ENCODE data around the gene INHBC.

INHBC gene

DNA sequence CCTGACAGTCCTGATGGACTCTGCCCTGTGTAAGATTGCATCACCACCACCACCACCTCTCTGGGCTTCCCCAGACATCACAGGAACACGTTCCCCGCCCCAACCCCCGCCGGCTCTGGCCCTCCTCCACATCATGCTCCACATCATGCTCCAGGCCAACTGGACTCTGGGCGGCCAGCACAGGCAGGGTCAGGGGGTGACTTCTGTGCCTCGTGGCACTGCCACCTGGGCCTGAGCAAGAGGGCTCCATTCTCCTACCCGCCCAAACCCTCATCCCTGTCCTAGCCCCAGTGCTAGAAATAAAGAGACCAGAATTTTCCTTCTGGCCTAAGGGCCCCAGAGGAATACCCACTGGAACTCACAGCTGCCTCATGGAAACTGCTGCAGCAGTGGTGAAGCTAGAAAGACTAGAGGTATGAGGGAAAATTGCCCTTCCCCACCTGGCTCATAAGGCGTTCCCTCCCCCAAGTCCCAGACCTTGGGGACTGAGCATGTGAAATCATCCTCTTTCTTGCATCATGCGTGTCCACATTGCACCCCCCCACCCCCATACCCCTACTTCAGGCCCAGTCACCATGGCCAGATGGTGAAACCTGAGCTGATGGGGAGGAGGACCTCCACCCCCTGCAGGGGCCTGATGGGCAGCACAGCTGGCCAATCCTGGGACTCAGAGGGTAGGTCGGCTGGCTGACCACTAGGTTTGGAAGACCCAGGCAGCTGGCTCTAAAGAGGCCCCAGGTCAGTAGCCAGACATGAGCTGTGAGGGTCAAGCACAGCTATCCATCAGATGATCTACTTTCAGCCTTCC, 20.2 kb downstream of the INHBC start, which contains the start of gene INHBE:
Gene INHBE, plus strand, starts transcription at position 742 of the 808 bp plus-strand sequence. CDS start 230 bp downstream, outside the sequence.
- DNase-seq: peak; percentile 25 to 71 (median 52)

DNA sequence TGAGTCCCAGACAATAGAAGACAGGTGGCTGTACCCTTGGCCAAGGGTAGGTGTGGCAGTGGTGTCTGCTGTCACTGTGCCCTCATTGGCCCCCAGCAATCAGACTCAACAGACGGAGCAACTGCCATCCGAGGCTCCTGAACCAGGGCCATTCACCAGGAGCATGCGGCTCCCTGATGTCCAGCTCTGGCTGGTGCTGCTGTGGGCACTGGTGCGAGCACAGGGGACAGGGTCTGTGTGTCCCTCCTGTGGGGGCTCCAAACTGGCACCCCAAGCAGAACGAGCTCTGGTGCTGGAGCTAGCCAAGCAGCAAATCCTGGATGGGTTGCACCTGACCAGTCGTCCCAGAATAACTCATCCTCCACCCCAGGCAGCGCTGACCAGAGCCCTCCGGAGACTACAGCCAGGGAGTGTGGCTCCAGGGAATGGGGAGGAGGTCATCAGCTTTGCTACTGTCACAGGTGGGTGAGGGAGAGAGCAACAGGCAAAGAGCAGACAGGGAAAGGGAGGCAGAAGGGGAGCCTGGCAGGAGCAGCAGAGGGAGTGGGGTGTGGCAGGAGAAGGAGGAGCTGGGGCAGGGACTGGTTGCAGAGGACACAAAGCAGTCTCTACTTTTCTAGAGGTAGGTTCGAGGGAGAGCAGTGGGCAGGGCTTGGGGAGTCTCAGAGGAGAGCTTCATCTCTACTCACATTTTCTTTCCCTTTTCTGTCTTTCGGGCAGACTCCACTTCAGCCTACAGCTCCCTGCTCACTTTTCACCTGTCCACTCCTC, 21.0 kb downstream of the INHBC start:
- no peak for DNase-seq

DNA sequence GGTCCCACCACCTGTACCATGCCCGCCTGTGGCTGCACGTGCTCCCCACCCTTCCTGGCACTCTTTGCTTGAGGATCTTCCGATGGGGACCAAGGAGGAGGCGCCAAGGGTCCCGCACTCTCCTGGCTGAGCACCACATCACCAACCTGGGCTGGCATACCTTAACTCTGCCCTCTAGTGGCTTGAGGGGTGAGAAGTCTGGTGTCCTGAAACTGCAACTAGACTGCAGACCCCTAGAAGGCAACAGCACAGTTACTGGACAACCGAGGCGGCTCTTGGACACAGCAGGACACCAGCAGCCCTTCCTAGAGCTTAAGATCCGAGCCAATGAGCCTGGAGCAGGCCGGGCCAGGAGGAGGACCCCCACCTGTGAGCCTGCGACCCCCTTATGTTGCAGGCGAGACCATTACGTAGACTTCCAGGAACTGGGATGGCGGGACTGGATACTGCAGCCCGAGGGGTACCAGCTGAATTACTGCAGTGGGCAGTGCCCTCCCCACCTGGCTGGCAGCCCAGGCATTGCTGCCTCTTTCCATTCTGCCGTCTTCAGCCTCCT, 21.6 kb downstream of the INHBC start:
- peak; percentile 26 to 47 (median 40) for DNase-seq

DNA sequence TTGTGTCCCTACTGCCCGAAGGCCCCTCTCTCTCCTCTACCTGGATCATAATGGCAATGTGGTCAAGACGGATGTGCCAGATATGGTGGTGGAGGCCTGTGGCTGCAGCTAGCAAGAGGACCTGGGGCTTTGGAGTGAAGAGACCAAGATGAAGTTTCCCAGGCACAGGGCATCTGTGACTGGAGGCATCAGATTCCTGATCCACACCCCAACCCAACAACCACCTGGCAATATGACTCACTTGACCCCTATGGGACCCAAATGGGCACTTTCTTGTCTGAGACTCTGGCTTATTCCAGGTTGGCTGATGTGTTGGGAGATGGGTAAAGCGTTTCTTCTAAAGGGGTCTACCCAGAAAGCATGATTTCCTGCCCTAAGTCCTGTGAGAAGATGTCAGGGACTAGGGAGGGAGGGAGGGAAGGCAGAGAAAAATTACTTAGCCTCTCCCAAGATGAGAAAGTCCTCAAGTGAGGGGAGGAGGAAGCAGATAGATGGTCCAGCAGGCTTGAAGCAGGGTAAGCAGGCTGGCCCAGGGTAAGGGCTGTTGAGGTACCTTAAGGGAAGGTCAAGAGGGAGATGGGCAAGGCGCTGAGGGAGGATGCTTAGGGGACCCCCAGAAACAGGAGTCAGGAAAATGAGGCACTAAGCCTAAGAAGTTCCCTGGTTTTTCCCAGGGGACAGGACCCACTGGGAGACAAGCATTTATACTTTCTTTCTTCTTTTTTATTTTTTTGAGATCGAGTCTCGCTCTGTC, 22.3 kb downstream of the INHBC start:
- no peak for DNase-seq

DNA sequence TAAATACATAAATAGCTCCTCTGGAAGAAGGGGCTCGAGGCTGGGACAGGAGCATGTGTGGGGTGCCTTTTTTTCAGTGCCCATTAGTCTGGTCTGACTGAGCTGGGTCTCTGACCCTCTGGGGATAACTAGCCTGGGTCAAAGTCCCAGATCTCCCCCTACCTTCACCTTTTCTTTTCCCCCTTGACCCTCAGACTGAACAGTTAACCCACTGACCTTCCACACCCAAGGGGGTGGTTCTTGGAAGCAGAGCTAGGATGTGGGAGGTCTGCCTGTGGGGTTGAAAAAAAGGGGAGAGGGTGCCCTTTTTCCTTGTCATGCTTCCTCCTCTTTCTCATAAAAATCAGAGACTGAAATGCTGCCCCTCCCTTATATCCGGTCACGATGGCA, 24.1 kb downstream of the INHBC start:
- no peak for DNase-seq

DNA sequence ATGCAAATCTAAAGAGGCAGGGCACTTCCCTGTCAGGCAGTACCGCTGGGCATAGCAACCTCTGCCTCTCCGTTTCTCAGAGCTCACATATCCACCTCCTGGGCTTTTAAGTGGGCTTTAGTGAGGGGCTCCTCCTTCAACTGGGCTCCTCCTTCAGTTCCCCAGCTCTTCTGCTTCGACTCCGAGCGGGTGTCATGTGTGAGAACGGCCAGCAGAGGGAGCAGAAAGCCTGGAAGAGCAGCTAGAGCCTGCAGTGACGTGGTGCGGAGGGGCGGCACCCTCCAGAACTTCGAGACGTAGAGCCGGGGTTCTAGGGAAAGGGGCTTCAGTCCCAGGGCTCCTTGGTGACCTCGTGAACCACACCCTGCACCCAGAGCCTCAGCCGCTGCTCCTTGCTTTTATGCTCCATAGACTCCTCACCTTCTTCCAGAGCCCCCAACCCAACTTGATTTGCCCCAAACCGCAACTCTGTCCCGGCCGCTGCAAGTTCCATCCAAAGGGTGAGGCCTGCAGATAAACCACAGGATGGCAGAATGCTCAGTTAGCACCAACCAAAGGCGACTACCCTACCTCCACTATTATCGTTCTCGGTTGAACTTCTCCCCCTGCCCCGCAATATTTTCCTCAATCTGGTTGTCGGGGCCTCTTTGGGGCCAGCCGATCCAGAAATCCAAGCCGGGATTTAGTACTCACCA, 24.6 kb downstream of the INHBC start:
- peak; percentile 95 to 97 (median 96) for DNase-seq

DNA sequence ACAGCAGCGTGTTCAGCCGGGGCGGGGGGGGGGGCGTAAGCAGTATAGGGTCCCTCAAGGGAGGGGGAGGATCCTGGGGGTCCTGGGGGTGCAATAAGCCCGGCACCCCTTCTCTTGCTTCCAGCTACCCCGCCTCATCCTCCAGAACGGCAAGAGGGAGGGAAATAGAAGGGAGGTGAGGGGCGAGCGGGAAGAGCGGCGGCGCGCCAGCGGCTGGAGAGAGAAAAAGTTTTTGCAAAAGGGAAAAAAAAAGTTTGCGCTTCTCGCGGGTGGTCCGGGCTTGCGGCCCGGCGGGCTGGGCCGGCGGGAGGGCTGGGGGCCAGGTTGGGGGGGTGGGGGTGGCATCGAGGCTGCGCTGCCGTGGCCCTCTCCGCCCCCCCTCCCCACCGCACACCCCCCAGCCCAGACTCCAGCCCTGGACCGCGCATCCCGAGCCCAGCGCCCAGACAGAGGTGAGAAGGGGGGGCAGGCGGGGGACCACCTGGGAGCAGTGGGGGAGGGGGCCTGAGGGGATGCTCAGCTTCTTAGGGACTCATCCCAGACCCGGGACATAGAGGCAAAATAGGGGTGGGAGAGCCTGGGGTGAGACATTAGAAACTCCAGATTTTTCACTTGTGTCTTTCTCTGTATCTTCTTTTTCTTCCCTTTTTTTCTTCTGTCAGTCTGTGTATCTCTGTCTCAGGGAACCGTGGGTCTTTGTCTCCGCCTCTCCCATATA, 25.3 kb downstream of the INHBC start, which contains the start of gene GLI1:
Gene GLI1, plus strand, starts transcription at position 36 of the 718 bp plus-strand sequence. CDS start 3,907 bp downstream, outside the sequence.
- DNase-seq: no peak

DNA sequence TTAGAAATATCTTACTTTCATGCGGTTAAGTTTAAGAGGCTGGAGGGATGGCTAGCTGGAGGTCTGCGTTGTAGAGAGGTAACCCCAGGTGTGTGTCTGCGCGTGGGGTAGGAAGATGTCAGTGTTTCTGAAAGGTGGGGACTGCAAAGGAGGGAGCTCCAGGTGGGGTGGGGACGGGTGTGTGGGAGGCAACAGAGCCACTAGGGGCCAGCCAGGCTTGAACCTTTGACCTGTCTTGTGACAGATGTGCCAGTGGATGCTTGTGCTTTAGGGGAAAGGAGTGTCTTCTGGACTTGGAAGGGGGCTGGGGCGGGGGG, 25.8 kb downstream of the INHBC start:
- DNase-seq: no peak

DNA sequence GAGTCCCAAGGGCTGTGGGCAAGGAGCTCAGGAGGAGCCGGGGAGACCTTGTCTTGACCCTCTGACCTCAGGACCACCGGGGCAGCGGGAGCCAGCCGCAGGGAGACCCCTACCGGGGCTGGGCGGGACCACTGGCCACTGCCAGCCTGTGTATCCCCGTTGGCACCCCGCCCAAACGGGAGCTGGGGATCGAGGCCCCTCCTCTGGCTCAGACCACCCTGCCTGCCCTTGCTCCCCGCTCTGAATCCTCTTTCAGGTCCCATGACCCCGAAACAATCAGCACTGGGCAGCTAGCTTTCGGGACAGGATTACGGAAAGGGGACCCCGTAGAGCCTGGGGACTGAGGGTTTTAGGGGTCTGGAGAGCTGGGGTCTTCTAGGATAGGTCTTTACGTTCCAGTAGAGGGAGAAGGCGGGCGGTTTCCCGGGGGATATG, 26.3 kb downstream of the INHBC start:
- DNase-seq: peak in 1 of 4 experiments; percentile 14

DNA sequence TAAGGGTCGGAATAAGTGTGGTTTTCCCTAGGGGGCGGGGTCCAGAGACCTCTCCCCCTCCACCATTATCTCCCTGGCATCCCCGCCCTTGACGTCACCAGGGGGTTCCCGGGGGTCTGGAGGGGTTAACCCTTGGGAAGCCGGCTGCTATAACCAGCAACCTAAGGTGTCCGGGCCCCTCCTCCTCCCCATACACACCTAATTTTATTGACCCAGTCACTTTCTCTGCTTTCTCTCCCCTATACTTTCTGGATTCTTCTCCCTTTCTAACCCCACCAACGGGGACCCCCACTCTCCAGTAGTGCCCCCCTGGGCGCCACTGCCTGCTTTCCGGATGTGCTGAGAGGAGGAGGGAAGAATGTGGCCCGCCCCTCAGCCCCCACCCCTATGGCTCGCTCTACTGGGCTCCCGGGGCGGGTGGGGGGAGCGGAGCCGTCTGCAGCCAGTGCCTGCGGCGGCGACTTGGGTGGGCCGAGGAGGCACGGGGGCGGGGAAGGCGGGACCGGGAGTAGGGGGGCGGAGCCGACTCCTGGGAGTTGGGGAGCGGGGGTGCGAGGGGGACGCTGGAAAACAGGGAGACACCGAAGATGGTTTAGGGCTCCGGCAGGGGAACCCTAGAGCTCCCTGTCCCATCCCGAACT, 26.8 kb downstream of the INHBC start:
- DNase-seq: peak in 2 of 4 experiments; percentile 34 to 40

DNA sequence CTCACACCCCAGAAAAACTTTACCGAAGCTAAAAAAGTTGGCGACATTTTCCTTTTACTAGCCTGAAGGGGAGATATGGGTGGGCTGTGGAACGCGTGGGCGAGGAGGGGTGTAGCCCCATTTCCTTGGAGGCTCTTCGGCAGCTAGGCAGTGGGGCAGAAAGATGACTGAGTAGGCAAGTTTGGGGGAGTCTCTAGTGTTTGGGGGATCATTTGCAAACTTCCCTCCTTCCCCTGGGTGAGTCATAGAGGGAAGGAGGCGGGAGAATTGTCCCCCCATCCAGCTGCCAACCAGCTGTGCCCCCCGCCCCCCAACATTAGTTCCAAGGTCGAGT, 27.3 kb downstream of the INHBC start:
- DNase-seq: no peak

DNA sequence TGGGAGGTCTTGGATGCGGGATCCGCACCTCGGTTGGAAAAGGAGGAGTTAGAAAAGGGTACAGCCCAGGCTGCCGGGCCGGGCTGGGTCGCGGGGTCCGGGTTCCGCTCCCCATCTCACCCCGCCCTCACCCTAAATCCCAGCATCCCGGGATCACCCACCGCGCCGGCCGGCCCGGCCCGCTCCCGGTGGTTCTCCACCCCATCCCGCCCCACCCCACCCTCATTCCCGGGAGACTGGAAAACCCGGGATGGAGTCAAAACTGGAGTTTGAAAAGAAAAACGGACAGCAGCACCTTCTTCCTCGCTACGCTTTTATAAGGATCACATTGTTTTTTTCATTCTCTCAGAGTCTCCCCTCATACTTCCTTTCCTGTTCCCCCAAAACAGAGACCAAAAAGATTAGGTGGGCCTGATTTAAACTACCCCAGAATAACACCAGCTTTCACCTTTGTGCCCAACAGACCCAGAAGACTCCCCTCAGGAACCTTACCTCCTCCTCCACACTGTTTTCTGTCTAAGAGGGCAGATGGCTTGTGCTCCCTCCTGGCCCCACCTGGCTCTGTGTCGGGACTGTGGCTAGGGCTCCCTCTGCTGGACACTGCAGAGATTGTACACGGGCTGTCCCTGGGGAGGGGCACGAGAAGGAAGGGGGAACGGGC, 27.8 kb downstream of the INHBC start:
- DNase-seq: peak; percentile 83 to 90 (median 86)

DNA sequence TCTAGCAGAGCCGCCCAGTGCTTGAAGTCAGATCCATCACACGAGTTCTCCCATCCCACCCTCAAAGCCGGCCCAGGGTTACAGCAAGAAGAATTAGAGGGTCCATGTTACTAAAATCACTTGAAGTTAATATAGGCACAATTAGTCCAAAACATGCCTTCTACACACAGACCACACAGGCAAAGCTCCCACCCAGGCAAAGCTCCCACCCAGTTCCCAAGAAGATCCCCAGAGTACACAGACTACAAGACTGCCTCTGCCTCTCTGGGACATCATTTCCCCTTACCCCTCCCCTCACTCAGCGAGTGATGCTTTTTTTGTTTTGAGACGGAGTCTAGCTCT, 28.3 kb downstream of the INHBC start:
- no peak for DNase-seq

DNA sequence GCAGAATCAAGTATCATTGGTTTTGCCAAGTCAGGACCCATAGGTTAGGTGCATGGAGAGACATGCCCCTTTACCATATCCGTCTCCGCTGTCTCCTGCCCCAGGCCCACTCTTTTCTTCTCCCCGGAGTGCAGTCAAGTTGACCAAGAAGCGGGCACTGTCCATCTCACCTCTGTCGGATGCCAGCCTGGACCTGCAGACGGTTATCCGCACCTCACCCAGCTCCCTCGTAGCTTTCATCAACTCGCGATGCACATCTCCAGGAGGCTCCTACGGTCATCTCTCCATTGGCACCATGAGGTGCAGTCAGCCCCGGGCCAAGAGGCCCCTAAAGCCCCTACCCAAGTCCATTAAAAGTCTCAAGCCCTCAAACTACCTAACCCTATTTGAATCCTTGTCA, 30.0 kb downstream of the INHBC start:
- DNase-seq: no peak

DNA sequence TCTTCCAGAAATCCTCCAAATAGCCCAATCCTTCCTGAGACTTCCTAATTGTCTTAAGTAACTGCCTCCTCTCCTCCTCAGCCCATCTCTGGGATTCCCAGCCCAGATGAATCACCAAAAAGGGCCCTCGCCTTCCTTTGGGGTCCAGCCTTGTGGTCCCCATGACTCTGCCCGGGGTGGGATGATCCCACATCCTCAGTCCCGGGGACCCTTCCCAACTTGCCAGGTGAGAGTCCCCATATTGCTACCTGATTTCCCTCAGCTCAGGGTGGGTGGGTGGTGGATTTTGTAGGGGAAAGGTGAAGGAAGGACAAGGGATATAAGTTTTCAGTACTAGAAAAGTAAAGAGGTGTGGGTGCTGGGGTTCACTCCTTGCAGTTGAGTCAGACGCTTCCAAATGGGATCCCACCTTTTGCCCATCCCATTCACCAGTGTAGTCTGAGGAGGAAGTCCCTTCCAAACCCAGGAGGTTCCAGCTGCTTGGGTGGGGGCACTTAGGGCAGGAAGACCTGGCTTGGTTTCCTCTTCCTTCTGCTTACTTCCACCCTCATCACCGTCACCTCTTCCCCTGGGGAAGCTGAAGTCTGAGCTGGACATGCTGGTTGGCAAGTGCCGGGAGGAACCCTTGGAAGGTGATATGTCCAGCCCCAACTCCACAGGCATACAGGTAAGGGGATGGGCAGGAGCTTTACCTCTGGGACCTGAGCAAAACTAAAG, 30.6 kb downstream of the INHBC start:
- no peak for DNase-seq

DNA sequence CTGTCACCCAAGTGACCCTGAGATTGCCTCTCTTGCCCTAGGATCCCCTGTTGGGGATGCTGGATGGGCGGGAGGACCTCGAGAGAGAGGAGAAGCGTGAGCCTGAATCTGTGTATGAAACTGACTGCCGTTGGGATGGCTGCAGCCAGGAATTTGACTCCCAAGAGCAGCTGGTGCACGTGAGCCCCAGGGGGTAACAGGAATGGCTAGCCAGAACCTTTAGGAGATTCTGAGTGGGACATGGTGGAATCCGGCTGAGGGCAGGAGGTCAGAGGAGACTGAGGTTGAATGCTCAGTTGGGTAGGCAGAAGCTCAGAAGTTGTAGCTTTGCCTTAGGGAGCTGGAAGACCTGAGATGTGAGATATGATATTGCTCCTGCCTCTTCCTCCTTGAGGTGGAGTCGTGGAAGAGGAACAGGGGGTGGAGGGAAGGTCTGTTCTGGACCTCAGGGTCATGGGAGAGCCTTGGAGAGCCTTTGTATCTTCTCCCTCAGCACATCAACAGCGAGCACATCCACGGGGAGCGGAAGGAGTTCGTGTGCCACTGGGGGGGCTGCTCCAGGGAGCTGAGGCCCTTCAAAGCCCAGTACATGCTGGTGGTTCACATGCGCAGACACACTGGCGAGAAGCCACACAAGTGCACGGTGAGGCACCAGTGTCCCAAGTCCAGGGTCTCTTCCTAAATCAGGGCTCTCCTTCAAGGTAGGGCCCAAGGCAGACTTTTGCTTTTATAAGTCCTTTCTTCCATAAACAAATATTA, 31.3 kb downstream of the INHBC start:
- DNase-seq: no peak

DNA sequence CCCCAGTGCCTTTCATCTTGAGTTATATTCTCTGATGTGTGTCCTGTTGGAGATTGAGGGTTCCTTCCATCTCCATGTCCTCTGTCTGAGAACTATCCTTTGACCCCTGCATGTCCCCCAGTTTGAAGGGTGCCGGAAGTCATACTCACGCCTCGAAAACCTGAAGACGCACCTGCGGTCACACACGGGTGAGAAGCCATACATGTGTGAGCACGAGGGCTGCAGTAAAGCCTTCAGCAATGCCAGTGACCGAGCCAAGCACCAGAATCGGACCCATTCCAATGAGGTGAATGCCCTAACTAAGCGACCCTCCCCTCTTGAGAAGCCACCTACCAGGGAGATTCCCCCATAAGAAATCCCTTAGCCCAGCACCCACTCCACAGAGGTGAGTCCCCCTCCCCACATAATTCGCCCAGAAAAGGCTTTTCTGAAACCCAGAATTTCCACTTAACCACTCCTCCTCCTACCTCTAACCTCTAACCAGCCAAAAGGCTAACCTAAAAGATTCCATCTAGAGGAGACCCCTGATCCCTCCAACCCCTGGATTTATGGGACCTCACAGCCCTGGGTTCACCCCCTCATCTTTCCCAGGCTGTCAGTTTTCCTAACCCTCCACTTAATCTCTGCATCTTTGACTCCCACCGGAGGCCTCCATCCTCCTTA, 32.8 kb downstream of the INHBC start:
- DNase-seq: no peak

DNA sequence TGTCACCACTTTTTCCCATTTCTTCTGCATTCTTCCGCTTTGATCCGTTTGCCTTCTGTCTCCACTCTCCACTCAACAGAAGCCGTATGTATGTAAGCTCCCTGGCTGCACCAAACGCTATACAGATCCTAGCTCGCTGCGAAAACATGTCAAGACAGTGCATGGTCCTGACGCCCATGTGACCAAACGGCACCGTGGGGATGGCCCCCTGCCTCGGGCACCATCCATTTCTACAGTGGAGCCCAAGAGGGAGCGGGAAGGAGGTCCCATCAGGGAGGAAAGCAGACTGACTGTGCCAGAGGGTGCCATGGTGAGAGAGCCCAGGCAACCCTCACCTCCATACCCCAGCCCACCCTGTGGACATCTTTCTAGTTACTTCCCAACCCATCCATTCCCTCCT, 33.3 kb downstream of the INHBC start:
- DNase-seq: no peak

Measured in suppressor macrophage (primary cell).